ENCODE measurements around the gene IMPA2.

Gene IMPA2

GRCh38 chr18:12010187-12010802 is 29.0 kb downstream of the IMPA2 start:
- DNase-seq, result no peak

- DNase-seq, result no peak
These were observed 30.1 kb downstream of the IMPA2 start for GRCh38 chr18:12011199-12011956.

GRCh38 chr18:12011957-12012549 is 30.7 kb downstream of the IMPA2 start:
- DNase-seq, result no peak

- no peak for DNase-seq
These were observed 31.4 kb downstream of the IMPA2 start for GRCh38 chr18:12012697-12013096.

- no peak for DNase-seq
These were observed 32.0 kb downstream of the IMPA2 start for GRCh38 chr18:12013186-12013916.

GRCh38 chr18:12014086-12014485 is 32.8 kb downstream of the IMPA2 start:
- no peak for DNase-seq

GRCh38 chr18:12014521-12015415 is 33.5 kb downstream of the IMPA2 start:
- DNase-seq, result no peak

- no peak for DNase-seq
These were observed 34.2 kb downstream of the IMPA2 start for GRCh38 chr18:12015416-12016062.

GRCh38 chr18:12017081-12017480 is 35.8 kb downstream of the IMPA2 start:
- no peak for DNase-seq

- DNase-seq, result no peak
These were observed 37.6 kb downstream of the IMPA2 start for GRCh38 chr18:12018861-12019260.

- no peak for DNase-seq
These were observed 39.8 kb downstream of the IMPA2 start for GRCh38 chr18:12021077-12021476.

- DNase-seq, result no peak
These were observed 40.3 kb downstream of the IMPA2 start for GRCh38 chr18:12021596-12021995.

GRCh38 chr18:12023375-12023774 is 42.1 kb downstream of the IMPA2 start:
- DNase-seq, result no peak

- no peak for DNase-seq
These were observed 45.3 kb downstream of the IMPA2 start for GRCh38 chr18:12026562-12026961.

GRCh38 chr18:12027046-12027445 is 45.7 kb downstream of the IMPA2 start:
- no peak for DNase-seq

GRCh38 chr18:12027480-12027879 is 46.2 kb downstream of the IMPA2 start:
- no peak for DNase-seq

GRCh38 chr18:12028040-12028628 is 46.8 kb downstream of the IMPA2 start:
- no peak for DNase-seq

- DNase-seq, result no peak
These were observed 47.4 kb downstream of the IMPA2 start for GRCh38 chr18:12028674-12029073.

GRCh38 chr18:12029786-12030584 is 48.7 kb downstream of the IMPA2 start:
- DNase-seq, result no peak

GRCh38 chr18:12030670-12031069 is 49.4 kb downstream of the IMPA2 start:
- no peak for DNase-seq

- DNase-seq, result no peak
These were observed 49.9 kb downstream of the IMPA2 start for GRCh38 chr18:12031181-12031580.
